DMS 273 (cell line): ENCODE results near the gene PLXDC1.

Experiments used
- DNase-seq: peaks from one replicate; lab custom pipeline; 2025; ENCODE audit not compliant: unreplicated experiment; lab: John Stamatoyannopoulos, UW

PLXDC1 gene

GRCh38 chr17:39018267-39019134 lies 132.9 kb downstream of the PLXDC1 start:
- no peak for DNase-seq

GRCh38 chr17:39016193-39017153 lies 135.0 kb downstream of the PLXDC1 start:
- no peak for DNase-seq

GRCh38 chr17:39015546-39015935 lies 135.9 kb downstream of the PLXDC1 start:
- no peak for DNase-seq

- no peak for DNase-seq
Measured at GRCh38 chr17:39014795-39015545, 136.5 kb downstream of the PLXDC1 start.

- DNase-seq: no peak
Measured at GRCh38 chr17:39014044-39014794, 137.2 kb downstream of the PLXDC1 start.
